GM19324 (cell line): ENCODE results near the gene PCCA.
"Not testable (repeated sequence)": the region's sequence is repeated elsewhere in the genome, so short reads cannot be mapped to it uniquely, and the experiment has no call there.

Experiments used
- ATAC-seq: cut with Tn5 transposase; IDR thresholded peaks from one replicate; pipeline ENCODE4 v1.9.1; 2021; ENCODE audit warnings: mild to moderate bottlenecking, moderate library complexity; ENCODE audit not compliant: unreplicated experiment, low FRiP score

Gene PCCA

GRCh38 chr13:100230769-100231149 is 141.9 kb downstream of the PCCA start:
- no peak for ATAC-seq

DNA sequence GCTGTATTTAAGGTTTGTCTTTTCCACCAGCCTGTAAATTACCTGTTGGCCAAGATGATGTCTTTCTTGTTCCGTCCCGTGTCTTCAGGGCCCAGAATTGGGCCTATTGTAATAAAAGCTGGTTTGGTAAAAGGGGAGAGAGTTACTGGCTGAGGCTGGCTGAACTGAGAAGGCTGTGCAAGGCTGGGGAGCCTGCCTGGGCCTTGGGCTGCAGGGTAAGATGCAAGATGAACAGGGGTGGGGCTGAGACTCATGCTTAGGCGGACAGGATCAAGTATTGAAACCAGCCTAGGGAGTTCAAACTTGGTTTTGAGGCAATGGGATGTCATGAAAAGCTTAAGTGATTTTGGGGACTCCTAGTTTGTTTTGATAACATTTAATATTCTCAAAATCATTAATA is 142.3 kb downstream of the PCCA start:
- no peak for ATAC-seq

DNA sequence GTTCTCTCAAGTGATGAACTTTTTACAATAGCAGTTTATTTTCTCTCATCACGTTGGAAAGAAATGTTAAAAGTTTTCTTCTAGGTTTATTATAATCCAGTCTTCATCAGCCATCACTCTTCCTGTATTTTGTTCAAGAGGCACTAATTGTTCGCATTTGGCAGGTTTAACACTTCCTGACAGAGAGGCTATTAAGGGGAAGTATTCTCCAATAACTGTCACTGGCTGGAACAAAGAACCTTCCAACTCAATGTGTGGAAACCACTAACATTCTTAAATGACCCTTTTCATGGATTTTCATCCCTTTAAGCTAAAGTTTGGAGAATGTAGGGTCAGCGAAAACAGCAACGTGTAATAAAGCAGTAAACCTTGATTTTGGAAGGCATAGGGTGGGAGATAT is 145.1 kb downstream of the PCCA start:
- no peak for ATAC-seq

GRCh38 chr13:100234524-100235136 is 145.7 kb downstream of the PCCA start:
- ATAC-seq, result no peak

DNA sequence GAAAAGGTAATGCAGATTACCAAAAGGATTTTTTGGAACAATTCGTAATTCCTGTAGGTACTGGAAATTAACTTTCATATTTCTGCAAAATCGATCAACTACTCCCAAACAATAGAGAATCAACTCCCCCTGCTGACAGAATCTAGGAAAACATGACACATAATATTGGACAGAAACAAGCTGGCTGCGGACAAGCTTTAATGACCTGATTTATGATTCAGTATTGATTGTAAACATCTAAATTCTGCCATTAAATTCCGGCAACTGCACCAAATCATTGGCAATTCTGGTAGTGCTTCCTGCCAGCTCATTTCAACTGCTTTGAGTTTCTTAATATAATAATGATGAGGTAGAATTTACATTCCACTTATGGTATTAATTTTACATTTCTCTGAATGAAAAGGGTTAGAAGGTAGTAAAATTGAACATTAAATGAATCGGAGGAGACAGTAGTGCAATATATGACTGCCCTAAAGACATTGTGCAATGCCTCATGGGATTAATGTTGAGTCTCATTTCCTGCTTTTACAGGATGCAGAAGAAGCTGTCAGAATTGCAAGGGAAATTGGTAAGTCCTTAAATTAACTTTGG is 146.5 kb downstream of the PCCA start:
- ATAC-seq, result no peak

DNA sequence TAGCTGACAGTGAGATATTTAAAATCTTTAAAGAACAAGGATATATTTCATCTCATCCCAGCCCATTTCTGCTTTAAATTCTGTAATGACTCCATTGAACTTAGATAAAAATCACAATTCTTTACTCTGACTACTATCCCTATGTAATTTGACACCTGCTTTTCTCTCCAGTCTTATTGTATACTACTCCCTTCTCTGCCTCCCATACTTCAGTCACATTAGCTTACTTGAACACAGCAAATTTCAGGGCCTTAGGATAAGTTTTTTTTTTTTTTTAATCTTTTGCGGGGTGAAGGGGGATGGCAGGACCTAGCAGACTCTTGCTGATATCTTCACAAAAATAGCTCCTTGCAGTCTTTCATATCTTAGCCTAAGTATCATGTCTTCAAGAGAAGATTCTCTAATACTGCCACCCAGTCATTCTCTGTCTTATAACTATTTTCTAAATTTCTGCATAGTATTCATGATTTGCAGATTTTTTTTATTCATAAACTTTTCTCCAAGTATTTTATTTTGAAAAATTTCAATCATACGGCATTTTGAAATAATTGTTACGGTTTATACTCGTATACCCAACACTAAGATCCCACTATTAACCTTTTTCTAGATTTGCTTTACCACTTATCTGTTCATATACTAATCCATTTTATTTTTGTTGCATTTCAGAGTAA is 151.4 kb downstream of the PCCA start:
- no peak for ATAC-seq

DNA sequence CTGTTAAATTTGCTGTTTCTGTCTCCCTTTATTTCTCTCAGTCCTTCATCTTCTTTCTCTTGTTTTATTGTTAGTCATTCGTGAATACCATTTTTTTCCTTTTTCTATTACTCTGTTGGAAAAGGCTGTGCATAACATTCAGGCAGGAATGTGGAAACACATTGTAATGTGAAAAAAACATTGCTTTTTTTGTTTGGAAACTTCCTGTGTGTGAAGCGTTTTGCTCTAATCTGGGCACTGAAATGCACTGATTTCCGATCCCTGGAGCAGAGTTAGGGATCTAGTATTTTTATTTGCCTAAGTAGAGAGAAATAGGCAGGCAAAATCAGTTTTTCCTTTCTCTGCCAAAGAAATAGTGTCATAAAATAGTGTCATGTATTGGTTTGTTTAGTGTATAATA is 155.5 kb downstream of the PCCA start:
- no peak for ATAC-seq

- ATAC-seq, result no peak
Observed at GRCh38 chr13:100245104-100245503, 156.2 kb downstream of the PCCA start.

- no peak for ATAC-seq
Observed at GRCh38 chr13:100247937-100248336, 159.0 kb downstream of the PCCA start.

GRCh38 chr13:100254002-100254401 is 165.1 kb downstream of the PCCA start:
- no peak for ATAC-seq

DNA sequence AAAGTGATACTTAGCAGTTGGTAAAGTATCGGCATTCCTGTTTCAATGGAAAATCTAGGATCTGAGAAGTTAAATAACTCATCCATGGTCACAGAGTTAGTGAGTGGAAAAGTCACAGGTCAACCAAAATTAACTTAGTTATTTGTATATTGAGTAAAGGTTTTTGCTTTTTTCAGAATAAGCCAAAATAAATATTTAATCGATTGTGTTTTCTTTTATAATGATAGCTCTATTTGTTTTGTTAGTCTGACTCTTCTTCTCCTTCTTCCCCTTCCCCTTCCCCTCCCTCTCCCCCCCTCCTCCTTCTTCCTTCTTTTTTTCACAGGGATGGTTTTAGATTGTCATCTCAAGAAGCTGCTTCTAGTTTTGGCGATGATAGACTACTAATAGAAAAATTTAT is 173.5 kb downstream of the PCCA start:
- ATAC-seq, result no peak

GRCh38 chr13:100266026-100266425 is 177.1 kb downstream of the PCCA start:
- no peak for ATAC-seq

DNA sequence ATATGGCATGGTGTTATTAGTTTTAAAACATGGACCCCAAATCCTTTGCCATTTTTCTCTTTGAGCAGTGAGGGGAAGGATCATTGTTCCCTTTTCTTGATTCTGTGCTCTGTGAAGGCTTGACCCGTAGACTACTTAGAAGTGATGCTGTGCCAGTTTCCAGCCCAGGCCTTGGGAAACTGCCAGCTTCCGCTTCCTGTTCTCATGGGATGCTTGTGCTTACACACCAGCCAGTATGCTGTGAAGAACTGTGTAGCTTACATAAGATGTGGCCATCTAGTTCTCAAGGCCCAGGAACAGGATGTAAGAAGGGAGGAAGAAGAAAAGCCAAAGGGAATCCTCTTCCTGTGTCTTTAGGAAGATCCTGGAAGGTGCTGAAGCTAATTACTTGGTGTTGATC is 180.9 kb downstream of the PCCA start:
- no peak for ATAC-seq

DNA sequence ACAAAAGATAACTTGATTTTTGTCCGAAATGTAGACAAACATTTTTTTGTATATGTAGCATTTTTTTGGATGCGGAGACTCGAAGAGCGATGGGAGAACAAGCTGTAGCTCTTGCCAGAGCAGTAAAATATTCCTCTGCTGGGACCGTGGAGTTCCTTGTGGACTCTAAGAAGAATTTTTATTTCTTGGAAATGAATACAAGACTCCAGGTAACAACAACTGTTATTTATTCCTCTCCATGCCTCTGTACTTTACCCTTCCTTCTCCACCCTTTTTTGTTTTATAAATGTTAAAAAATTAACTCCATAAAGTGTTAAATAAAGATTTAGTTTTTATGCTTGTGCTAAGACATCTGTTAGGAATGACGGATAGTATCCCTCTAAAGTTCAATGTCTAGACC is 184.2 kb downstream of the PCCA start:
- ATAC-seq, result no peak

DNA sequence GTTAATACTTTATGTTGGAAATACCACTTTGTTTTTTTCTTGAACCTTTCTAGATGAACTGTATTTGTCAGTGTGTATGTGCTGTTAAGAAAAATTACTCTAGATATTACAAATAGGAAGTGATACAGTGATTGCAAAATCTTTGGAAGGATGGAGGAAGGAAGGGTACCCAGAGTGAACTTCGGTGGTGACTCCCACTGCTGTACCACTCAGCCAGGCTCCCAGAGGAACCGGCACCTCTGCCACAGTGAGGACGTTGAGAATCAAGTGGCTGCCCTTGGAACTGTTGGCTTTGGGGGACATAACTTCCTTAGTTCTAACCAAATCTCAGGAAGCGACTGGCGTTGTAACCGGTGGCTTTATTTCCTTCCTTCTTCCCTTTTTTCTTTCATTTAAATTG is 184.7 kb downstream of the PCCA start:
- no peak for ATAC-seq

DNA sequence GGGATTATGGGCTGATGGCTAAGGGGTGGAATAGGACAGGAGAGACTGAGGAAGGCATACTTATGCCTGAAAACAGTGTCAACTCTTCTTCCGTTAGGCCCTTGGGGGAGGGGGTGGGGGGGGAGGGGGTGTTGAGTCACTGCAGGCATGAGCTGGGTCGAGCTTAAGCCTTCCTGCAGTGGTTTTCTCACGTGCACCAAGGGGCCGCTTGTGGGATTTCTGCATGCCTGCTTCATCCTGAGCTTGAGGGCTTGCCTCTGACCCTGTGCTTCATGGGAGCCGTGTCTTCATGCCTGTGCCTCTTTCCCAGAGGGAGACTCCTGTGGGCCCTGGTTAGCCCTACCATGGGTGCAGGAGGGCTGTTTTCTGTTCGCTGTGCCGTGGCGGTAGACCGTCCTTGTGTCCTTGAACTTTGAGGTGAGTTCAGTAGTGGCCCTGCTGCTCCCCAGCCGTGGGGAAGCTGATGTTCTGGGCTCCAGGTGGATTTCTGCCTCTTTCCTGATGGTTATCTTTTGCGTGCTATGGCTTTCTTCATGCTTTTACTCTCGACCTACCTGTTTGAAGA is 186.1 kb downstream of the PCCA start:
- no peak for ATAC-seq

GRCh38 chr13:100275746-100276145 is 186.9 kb downstream of the PCCA start:
- no peak for ATAC-seq

DNA sequence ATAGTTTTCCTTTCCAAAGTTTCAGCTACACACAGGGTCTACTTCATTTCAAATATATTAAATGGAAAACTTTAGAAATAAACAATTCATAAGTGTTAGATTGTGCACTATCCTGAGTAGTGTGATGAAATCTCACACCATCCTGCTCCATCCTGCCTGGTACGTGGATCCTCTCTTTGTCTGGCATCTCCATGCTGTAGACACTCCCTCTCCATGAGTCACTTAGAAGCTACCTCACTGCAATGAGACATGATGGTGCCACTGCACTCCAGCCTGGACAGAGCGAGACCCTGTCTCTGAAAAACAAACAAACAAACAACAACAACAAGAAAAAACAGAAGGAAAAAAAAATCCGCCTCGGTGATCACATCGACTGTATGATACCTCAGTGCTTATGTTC is 191.8 kb downstream of the PCCA start:
- ATAC-seq, result no peak

- ATAC-seq, result not testable (repeated sequence)
Observed at GRCh38 chr13:100282306-100282705, 193.4 kb downstream of the PCCA start.

DNA sequence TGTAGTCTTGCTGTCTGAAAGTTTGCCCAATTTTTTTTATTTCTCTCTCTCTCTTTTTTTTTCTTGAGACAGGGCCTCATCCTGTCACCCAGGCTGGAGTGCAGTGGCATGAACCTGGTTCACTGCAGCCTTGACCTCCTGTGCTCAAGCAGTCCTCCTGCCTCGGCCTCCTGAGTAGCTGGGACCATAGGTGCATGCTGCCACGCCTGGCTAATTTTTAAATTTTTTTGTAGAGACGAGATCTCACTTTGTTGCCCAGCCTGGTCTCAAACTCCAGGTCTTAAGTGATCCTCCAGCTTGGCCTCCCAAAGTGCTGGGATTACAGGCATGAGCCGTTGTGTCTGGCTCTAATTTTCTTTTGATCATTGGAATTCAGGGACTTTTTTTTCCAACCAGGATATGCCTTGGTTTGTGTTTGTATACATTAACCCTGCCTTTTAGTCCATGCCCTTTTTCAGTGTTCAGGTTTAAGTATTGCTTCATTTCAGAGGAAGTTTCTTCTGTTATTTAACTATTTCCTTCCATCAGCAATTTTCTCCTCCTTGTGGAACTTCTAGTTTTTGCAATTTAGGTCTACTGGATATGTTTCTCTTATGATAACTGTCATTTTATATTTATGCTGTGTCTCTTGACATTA is 201.4 kb downstream of the PCCA start:
- ATAC-seq, result no peak

DNA sequence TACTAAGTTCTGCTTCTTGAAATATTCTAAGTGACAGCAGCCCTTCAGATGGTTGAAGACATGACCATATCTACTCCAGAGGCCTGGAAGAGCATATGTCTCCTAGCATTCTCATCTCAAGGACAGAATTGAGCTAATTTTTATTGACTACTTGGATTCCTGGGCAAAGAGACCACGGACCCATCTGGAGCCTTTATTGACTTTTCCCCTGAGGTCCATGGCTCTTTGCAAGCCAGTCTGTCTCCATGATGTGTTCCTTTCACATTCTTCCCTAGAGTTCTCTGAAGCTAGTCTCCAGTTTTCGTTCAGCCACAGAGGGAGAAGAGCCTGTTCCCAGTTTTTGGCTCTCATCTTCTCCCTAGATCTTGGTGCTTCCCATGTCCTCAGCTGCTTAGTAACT is 202.7 kb downstream of the PCCA start:
- no peak for ATAC-seq
